Measurements from ENCODE around the gene CRIP3.
A peak's percentile ranks its signal among the peaks of the same experiment; 100 is the strongest.

The CRIP3 gene

DNA sequence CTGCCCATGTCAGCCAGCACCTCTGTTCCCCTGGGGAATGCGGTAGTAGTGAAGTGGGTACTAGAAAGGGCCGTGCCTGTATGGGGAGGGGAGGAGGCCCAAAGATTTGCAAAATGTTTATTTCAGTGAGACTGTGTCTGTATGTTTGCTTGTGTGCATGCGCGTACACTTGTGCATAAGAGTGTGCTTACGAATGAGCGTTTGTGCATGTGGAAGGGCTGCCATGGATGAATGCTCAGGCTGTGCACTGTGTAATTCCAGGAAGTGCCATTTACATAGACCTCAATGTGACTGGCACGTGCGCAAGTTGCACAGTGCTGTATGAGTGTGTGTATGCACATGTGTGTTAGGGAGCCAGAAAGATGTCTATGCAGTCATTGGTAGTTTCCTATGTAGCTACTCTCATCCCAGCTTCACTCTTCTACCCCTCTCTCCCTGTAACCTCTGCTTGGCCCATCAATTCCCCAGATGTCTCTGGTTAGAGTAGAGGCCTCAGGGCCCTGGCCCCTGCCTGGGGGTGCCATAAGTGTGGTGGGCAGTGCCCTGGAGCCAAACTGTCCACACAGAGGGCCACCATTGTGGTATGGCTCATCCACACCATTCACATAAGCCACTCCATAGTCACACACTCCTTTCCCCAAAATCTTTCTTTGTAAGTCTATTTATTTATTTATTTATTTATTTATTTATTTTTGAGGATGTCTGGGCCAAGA lies 37.4 kb downstream of the CRIP3 start:
- DNase-seq, result no peak

DNA sequence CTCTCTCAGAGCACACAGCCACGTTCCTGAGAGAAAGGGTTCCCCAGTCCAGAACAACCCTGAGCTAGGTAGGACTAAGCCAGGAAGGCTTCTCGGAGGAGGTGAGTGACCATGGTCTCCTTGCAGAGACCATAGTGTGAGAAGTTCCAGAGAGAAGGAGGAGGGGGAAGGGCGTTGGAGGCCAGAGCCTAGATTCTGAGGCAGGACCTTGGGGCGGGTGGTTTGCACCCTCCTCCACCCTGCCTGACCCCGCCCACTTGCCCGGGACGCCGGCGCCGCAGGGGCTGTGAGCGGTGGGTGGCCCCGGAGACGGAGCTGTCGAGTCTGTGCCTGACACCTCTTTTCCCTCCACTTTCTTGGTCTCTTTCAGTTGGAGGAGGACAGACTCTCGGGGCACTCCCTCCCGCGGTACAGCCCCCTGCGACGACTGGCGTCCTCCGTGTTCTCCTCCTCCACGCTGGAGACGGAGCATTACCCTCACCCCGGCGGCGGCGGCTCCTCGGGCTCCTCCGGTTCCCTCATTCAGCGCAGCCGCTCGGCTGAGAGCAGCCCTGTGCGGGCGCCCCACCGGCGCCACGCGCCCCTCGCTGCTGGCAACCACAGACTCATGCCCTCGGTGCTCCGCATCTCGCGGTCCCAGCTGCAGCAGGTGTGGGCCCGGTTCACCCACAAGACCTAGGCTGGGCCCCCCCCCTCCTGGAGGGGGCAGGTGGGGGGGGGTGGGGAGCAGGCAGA lies 39.2 kb downstream of the CRIP3 start:
- peak; percentile 17 for DNase-seq

DNA sequence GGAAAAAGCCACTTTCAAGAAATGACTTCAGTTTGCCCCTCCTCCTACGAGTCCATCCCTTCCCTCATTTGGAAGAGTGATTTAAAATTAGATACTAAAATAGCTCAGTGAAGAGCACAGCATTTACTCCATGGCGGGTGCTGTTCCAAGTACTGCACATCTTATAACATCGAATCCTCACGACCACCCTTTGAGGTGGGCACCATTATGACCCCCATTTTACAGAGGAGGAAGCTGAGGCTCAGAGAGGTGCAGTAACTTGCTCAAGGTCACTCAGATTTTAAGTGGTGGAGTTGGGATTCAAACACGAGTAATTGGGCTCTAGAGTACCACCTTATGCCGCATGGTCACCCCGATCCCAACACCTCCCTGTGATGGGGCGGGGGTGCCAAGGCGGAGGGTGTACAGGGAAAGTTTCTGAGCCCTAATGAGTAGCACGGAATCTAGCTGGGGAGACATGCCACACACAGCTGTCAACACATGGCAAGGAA lies 39.8 kb downstream of the CRIP3 start:
- DNase-seq, result no peak

DNA sequence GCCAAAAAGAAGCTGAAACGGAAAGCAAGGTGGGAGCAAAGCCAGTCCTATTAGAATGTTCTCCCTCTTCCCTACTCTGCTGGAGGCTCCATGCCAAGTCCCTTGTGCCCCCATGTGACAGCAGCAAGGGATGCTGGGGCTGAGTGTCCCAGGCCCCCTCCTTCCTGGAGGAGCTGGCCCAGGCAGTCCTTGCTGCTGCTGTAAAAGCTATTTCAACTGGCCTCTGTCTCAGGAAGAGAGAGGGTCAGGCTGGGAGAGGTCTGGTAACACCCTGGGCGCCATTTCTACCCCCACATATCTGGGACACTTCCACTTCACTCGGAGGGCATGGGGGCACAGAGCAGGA lies 40.3 kb downstream of the CRIP3 start:
- no peak for DNase-seq

DNA sequence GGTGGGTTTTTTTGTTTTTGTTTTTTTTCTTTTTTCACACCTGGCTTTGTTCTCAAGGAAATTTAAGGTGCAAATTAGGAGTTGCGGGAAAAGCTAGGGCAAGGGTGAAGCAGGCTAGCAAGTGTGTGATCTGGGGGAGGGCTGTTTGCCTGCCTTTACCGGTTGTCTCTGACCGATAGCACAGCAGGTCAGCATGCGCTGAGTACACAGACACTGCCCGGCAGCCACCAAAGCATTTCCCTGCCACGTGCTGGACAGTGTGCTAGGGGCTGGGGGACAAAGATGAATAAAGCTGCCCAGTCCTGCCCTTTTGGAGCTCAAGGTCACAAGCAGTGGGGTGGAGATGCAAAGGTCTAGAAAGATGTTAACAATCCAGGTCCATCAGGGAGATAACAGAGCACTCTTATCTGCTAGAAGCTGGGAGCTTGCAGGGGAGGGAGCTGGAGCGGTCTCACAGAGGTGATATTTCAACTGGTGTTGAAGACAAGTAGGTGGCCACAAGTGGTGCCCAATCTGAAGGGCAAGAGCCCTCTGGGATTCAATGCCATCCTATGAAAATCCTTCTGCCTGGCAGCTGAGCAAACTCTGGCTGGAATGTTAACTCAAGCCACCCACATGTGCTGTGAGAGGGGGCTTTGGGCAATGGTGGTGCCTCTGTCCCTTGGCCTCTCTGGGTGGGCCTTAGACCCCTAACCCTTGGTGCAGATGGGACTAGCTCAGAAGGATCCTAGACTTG lies 40.8 kb downstream of the CRIP3 start:
- DNase-seq, result no peak

DNA sequence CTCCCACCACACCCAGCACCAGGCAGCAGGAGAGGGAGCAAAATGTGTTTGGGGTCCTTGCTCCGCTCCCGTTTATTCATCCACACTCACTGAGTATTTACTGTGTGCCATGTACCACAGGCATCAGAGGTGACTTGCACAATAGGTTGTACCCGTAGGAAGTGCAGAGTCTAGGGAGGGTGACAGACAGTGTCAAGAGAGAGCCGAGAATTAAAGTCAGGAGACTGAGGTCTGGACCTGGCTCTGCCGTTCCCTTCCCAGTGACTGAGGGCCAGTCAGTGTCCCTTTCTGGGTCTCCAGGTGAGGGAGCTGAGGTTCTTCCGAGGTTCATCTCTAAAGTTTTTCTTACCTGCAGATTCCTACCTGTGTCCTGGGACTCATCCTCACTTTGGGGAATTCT lies 43.1 kb downstream of the CRIP3 start:
- no peak for DNase-seq

DNA sequence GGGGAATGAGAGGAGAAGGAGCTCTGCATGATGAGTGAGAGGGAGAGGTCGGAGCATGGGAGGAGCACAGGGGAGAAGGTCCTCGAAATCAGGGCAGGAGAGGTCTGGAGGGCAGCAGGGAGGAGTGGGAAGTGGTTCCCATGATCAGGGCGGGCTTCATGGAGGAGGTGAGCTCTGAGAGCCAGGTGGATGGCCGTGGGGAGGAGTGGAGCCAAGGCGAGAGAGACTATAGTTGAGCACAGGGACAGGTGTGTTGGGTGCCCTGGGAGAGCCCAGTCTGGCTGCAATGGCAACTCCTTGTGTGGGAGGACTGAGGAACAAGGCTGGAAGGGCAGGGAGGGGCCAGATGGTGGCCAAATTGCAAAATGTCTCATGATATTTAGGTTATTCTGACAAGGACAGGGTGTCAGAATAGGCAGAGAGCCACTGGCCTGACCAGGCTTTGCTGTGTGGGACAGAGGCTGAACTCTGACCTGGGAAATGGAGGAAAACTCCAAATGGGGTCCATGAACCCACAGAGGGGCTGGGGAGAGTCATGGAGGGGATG lies 44.0 kb downstream of the CRIP3 start:
- DNase-seq, result no peak

DNA sequence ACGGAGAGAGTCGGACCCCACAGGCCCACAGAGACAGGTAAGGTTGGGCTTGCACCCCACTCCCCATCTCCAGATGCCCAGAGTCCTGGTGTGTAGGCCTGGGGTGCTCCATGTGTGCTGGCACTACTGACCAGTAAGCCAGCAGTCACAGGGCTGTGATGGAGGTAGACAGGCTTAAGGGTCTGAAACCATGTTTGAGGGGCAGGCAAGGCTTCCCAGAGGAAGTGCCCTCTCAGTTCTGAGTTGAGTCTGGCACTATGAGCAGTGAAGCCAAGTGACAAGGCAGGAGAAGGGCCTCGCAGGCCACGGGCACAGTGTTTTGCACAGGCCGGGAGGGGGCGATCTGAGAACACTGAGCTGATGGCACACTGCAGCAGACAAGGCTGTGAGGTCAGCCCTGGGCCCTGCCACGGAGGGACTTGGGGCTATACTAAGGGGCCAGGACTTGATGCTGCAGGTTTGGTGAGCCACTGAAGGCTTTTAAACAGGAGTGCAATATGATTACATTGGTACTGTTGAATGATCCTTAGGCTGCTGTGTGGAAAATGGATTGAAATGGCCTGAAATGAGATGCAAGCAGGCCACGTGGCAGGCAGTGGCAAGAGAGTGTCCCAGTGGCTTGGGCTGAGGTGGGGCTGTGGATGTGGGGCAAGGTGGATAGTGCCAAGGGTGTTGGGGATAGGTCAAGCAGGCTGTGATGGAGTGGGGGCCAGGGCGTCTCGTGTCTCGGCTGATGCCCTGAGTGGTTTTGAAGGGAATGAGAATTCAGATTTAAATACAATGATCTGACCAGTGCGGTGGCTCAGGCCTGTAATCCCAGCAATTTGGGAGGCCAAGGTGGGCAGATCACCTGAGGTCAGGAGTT lies 45.1 kb downstream of the CRIP3 start:
- peak; percentile 58 for DNase-seq

DNA sequence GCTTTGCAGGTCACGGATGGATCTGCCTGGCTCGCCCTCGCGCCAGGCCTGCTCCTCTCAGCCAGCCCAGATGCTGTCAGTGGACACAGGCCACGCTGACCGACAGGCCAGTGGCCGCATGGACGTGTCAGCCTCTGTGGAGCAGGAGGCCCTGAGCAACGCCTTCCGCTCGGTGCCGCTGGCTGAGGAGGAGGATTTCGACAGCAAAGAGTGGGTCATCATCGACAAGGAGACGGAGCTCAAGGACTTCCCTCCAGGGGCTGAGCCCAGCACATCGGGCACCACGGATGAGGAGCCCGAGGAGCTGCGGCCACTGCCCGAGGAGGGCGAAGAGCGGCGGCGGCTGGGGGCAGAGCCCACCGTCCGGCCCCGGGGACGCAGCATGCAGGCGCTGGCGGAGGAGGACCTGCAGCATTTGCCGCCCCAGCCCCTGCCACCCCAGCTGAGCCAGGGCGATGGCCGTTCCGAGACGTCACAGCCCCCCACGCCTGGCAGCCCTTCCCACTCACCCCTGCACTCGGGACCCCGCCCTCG lies 45.8 kb downstream of the CRIP3 start:
- no peak for DNase-seq

DNA sequence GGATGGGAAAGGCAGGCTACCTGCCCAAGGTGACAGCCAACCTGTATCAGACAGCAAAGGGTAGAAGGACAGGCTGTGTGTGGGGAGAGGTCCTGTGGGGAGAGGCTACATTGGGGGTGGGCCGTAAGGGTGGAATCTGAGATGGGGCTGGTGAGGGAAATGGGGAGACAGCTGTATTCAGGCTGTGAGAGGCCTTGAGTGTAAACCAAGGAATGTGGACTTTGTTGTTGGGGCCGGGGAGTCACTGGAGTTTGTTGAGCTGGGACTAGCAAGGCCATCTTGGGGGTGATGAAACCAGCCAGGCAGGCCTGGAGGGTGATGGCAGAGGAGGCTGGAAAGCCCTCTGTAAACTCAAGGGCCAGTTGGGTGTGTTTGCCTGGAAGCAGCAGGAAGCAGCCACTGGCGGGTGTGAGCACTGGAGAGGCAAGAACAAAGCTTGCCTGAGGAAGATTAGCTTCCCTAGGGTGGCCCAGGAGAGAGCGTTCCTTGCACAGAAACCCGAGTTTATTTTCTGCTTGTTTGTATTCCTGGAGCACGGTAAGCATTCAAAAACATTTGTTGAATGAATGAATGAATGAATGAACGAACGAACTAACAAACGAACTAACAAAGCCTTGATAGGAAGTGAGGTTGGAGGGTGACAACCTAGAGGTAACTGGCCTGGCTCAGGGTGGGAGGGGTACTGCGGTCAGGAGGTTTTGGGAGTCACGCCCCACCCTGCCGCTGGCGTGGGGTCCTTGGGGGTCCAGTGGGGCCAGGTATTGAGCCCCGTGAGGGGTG lies 46.4 kb downstream of the CRIP3 start:
- DNase-seq, result no peak

DNA sequence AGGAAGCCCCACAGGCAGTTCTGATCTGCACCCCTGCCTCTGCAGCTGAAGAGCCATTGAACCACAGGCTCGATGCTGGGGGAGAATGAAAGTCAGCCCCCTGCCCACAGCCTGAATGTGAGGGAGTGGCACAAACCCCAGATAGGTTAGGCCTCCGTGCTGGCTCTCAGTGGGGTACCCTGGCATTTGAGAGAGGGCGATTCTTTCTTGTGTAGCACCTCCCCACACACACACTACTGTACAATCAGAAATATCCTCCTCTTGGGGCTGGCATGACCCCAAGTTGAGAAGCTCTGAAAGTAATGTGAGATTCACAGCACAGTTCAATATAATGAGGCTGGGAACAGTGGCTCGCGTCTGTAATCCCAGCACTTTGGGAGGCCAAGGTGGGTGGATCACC lies 47.4 kb downstream of the CRIP3 start:
- no peak for DNase-seq

DNA sequence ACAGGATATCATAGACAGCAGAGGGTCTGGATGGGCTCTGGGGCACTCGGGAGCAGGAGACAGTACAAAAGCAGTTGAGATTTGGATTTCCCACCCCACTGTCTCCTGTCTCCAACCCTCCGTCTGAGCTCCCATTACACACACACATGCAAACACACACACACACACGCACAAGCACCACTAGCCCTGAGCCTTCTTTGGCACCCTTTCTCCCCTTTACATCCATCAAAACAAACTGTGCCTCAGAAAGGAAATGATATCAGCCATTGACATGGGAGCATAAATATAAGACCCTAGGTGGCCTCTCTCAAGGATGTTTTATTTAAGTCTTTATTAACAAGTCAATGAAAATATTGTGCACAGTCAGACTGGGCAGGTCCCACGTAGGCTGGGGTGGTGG lies 47.8 kb downstream of the CRIP3 start:
- DNase-seq, result no peak

DNA sequence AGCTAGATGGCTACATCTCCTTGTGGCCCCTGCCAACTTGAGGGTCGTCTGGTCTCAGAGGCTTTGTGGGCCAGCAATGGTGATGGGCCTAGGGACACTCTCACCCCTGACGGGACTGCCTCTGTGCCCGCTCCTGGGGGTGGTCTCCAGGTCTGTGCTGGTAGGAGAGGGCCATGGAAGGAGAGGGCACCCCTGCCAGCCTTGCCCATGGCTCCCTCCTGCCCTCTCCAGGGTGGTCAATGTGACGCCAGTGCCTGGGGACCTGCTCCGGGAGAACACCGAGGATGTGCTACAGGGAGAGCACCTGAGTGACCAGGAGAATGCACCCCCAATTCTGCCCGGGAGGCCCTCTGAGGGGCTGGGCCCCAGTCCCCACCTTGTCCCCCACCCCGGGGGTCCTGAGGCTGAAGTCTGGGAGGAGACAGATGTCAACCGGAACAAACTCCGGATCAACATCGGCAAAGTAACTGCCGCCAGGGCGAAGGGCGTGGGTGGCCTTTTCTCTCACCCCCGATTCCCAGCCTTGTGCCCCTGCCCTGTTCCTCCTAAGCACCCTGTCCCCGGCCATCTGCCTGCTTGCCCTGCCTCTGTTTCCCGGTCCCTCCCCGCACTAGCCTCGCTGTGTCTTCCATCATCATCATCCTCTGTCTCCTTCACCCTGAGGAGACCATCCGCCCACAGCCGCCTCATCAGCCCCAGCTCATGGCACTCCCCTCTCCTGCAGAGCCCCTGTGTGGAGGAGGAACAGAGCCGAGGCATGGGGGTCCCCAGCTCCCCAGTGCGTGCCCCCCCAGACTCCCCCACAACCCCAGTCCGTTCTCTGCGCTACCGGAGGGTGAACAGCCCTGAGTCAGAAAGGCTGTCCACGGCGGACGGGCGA lies 49.6 kb downstream of the CRIP3 start:
- no peak for DNase-seq

DNA sequence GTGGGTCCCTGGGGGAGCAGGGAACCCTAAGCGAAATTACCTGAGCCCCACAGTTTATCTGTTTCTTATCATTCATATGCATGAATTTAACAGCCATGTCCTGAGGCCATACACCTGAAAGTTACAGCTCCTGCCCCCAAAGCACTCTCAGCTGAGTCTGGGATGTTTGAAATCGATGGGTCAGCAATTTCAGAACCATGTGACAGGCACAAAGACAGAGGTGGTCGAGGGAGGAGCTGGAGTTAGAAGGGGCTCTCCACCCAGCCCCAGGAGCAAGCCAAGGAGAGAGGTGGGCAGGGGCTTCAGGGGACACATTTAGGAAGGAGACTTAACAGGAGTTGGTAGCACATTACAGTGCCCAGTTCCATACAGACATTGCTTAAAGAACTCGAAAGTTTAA lies 50.4 kb downstream of the CRIP3 start:
- DNase-seq, result no peak

DNA sequence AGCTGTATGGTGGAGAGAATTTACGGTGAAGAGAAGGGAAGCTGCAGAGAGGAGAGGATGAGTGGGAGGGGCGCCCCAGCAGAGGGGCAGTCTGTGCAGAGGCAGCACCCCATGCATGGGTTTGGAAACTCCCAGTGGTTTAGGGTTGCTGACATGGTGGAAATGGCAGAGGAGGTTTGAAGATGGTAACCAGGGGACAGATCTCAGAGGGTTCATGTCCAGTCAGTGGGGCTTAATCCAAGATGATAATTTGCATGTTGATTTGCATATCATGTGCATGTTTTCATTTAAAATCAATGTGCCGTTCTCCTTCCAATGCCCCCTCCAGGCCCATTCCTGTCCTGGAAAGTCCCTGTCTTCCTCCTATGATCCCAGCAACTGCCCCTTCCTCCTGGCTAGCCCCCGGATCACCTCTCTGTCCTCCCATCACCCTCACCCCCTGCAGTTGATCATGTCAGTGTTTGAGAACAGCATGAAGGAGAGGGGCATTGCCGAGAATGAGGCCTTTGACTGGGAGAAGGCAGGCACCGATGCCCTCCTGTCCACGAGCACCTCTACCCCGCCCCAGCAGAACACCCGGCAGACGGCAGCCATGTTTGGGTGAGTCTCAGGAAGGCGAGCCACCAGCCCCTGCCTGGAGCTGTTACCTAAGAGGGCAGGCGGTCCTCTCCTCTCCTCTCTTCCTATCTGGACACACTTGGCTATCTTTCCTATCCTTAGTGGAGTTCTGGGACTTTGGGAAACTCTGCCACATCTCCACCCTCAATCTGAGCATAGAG lies 51.1 kb downstream of the CRIP3 start:
- no peak for DNase-seq

DNA sequence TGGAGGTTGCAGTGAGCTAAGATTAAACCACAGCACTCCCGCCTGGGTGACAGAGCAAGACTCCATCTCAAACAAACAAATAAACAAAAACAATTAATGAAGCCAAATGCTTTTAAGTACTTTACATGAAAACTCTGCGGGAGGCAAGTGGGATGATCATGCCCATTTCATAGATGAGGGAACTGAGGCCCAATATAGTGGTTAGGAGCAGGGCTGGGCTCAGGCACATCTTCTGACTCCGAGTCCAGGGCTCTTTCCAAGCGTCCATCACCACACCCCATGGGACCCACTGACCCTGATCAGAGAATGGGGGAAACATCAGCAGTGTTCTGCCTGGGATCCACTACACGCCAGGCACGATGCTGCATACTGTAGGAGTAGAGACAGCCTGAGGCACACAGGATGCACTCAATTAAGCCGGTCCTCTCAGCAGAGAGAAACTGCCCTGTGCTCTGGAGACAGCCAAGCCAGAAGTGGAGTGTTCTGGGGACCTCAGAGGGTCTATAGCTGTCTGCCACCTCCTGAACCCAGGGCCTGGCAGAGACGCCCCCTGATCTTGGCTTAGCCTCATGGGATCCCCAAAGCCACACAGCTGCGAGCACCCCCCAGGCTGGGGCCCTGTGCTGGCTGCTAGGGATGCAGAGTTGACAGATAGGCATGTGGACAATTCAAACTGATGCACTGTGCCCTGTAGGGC lies 51.8 kb downstream of the CRIP3 start:
- no peak for DNase-seq

Data from central memory CD4-positive, alpha-beta T cell (primary cell).